Activated T-cell treated with anti-CD3 and anti-CD28 coated beads for 1 hour (primary cell): Measurements from ENCODE around the gene S1PR2.
A peak's percentile ranks its signal among the peaks of the same experiment; 100 is the strongest.

Experiments
- DNase-seq: peaks from one replicate; pipeline ENCODE4 v3.0.0-alpha.2; 2020; ENCODE audit warnings: low read depth

S1PR2 gene

GRCh38 chr19:10230861-10231611 lies at the start of gene S1PR2:
Gene S1PR2, minus strand, starts transcription at chr19:10231331. Its CDS starts 6,426 bp downstream, at chr19:10224905.
- peak; percentile 59 for DNase-seq

GRCh38 chr19:10279737-10280442 lies 48.8 kb upstream of the S1PR2 start:
- no peak for DNase-seq

GRCh38 chr19:10278935-10279334 lies 47.8 kb upstream of the S1PR2 start:
- DNase-seq = no peak

GRCh38 chr19:10277795-10278589 lies 46.9 kb upstream of the S1PR2 start:
- no peak for DNase-seq

DNA sequence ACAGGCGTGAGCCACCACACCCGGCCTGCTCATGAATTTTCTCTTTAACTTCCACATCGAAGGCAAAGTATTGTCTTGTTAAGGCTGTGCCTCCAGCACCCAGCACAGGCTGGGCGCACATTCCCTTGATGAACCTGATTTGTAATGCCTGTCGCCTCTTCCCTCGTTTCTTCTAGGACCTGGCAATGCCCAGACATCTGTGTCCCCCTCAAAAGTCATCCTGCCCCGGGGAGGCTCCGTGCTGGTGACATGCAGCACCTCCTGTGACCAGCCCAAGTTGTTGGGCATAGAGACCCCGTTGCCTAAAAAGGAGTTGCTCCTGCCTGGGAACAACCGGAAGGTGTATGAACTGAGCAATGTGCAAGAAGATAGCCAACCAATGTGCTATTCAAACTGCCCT lies 43.5 kb upstream of the S1PR2 start:
- DNase-seq = no peak

DNA sequence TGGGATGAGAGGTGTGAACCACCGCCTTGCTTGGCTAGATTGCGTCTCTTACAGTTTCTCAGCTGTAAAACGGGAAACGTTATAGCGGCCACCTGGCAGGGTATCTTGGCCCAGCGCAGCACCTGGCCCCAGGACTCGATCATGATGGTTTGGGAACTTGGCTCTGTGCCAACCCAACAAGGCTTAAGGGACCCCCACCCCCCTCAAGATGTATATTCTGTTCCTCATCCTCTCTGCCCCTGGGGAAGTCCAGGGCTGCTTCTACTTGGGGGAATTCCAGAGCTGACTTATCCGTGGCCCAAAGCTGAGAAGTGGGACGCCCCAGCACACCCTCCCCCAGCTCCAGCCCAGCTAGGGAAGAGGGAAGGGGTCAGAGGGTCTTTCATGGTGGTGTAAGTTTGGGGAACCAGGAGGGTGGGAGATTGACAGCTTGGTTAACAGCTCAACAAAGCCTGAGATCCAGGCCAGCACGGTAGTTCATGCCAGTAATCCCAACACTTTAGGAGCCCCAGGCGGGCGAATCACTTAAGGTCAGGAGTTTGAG lies 40.5 kb upstream of the S1PR2 start:
- DNase-seq = no peak

DNA sequence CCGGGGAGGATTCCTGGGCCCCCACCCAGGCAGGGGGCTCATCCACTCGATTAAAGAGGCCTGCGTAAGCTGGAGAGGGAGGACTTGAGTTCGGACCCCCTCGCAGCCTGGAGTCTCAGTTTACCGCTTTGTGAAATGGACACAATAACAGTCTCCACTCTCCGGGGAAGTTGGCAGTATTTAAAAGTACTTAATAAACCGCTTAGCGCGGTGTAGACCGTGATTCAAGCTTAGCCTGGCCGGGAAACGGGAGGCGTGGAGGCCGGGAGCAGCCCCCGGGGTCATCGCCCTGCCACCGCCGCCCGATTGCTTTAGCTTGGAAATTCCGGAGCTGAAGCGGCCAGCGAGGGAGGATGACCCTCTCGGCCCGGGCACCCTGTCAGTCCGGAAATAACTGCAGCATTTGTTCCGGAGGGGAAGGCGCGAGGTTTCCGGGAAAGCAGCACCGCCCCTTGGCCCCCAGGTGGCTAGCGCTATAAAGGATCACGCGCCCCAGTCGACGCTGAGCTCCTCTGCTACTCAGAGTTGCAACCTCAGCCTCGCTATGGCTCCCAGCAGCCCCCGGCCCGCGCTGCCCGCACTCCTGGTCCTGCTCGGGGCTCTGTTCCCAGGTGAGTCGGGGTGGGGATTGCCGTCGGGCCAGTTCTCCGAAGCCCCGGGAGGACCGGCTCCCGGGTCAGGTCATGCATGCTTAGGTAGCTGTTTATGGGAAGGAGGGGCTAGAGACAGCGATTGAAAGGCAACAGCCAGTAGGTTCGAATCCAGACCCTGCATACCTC lies 39.7 kb upstream of the S1PR2 start, which contains the start of gene ICAM1:
TSS of gene ICAM1 (plus strand) at position 505 of the 779 bp plus-strand sequence. CDS start at position 545, 40 bp downstream.
- peak; percentile 57 for DNase-seq

DNA sequence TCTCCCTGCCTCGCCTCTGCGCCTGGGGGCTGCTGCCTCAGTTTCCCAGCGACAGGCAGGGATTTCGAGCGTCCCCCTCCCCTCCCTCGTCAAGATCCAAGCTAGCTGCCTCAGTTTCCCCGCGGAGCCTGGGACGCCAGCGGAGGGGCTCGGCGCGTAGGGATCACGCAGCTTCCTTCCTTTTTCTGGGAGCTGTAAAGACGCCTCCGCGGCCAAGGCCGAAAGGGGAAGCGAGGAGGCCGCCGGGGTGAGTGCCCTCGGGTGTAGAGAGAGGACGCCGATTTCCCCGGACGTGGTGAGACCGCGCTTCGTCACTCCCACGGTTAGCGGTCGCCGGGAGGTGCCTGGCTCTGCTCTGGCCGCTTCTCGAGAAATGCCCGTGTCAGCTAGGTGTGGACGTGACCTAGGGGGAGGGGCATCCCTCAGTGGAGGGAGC lies 39.1 kb upstream of the S1PR2 start:
- peak; percentile 48 for DNase-seq

GRCh38 chr19:10269333-10270179 lies 38.4 kb upstream of the S1PR2 start:
- peak; percentile 87 for DNase-seq

DNA sequence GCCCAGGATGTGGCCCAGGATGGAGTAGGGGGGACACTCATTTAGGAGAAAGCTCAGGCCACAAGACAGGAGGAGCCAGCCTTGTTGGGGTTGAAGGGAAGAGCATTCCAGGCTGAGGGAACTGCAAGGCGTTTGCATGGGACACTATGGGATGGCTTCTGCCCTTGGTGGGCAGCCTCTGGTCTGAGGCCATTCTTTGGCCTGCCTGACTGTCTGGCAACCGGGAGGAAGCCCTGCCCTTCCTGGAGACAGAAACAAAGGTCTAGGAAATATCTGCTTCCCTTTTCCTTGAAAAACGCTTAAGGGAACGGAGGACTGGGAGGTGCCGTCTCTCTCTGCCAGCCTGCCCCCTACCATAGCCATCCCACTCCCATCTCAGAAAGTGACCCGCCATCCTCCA lies 36.9 kb upstream of the S1PR2 start:
- no peak for DNase-seq

DNA sequence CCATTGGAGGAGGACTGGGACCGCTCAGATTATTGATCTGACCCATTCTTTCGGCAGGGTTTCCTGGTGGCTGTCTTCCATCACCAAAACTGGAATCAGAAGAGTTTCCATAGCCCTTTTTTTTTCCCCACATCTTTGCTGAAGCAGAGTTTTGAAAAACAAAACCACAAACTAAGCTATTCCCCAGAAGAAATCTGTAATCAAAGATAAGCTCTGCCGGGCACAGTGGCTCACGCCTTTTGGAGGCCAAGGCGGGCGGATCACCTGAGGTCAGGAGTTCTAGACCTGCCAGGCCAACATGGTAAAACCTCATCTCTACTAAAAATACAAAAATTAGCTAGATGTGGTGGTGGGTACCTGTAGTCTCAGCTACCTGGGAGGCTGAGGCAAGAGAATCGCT lies 35.6 kb upstream of the S1PR2 start:
- DNase-seq = no peak

- no peak for DNase-seq
Measured at GRCh38 chr19:10262771-10263170, 31.6 kb upstream of the S1PR2 start.

- DNase-seq = no peak
Measured at GRCh38 chr19:10260141-10260584, 29.0 kb upstream of the S1PR2 start.

GRCh38 chr19:10259162-10259905 lies 28.2 kb upstream of the S1PR2 start:
- peak; percentile 76 for DNase-seq

GRCh38 chr19:10258080-10258710 lies 27.1 kb upstream of the S1PR2 start:
- no peak for DNase-seq

DNA sequence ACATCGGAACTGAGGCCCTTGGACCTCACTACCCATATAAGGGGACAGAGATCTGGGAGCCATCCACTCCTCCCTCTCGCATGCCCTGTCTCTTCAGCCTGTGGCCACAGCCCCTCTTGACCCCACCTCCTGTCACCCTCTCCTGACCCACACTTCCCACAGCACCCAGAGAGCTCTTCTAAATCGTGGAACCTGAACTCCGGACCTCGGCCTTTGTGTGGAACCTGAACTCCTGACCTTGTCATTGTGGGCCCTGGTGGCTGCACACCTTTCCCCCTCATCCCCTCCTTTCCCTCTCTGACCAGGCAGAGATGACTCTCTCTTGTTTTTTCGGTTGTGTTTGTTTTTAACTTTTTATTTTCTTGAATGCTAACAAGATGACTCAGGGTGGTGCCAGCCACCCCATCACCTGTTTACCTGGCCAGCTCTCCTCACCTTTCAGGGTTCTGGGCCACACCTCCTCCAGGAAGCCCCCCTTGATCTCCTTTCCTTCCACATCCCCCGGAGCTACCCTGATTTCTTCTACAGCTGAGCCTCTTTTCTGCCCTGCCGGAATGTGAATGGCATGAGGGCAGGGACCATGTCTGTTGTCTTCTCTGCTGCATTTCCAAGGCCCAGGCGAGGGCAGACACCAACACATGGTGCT lies 26.0 kb upstream of the S1PR2 start:
- no peak for DNase-seq

GRCh38 chr19:10256551-10256950 lies 25.4 kb upstream of the S1PR2 start:
- no peak for DNase-seq

GRCh38 chr19:10255358-10255757 lies 24.2 kb upstream of the S1PR2 start:
- DNase-seq = no peak

- no peak for DNase-seq
Measured at GRCh38 chr19:10254244-10254643, 23.1 kb upstream of the S1PR2 start.
